Mucosa of gallbladder (tissue), 1 donor: ENCODE data around the gene ADGRL3. TPM values are rescaled to one million over a fixed set of nuclear protein-coding genes. Genes with fewer than 3 reads are reported as not detected.

Experiments
- DNase-seq: peaks from one replicate; pipeline ENCODE4 v3.0.0-alpha.2; 2020; ENCODE audit warnings: low spot score
- total RNA-seq: library from RNA; stranded (reverse); gene quantifications from one replicate; pipeline ENCODE4 v1.2.1, GENCODE V29; 2021
- donor health status: DM: no; HTN: no; CAD: no.

ADGRL3 gene
- total RNA-seq, 1 donor from 2014 or later, result 3.5 TPM

GRCh38 chr4:61277785-61278760, 77.9 kb downstream of the ADGRL3 start:
- DNase-seq, result peak; percentile 25

DNA sequence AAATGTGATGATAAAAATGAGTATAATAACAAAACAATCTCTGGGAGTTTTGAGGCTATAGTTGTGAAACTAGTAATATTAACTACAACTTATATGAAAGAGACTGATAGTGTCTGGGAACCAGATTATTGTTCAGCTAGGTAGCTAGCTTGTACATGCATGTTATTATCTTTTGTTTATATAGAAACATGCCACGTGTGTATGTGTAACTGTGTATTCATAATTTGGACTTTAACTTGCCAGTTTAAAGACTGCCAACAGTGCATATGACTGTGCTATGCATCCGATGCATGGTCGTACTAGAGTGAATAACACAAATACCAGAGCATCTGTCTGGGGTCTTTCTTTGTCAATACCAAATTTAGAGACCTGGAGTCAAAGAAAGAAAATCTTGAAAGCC, 92.2 kb downstream of the ADGRL3 start:
- DNase-seq, result no peak

- no peak for DNase-seq
Observed at GRCh38 chr4:61293707-61294400, 93.7 kb downstream of the ADGRL3 start.

GRCh38 chr4:61294936-61295335, 94.8 kb downstream of the ADGRL3 start:
- DNase-seq, result no peak

DNA sequence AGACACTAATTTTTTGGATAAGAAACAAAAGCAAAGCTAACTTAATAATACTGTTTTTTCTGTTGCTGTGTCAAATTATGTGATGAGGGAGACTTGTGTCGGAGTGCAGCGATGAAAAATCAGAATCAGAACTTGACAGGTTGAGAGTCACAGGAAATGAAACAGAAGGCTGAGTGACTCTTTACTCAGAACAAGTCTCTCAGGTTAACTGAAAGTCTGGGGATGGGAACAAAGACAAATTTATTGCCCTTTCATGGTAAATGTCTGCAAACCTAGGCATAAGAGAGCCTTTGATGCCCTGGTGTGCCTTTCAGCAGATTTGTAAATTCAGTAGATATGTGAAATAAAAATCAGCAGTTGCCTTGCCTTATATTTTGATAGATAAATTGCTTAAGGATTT, 96.0 kb downstream of the ADGRL3 start:
- no peak for DNase-seq

GRCh38 chr4:61298178-61298740, 98.1 kb downstream of the ADGRL3 start:
- no peak for DNase-seq

DNA sequence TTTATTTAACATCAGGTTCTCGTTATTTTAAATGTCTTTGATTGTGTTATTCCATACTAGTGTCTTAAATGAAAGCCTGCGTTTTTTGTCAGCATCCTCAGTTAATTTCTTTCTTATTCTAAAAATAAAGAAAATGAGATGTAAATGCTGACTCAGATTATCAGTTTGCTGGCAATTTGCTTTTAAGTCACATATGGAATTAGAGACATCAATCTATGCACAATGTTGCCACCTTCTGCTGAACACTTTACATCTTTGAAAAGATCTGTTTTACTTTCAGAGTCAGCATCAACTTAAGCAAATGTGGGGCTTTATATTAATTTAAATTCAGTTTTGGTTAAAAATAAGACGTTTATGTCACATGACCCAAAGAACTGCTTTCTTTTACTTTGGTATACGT, 99.2 kb downstream of the ADGRL3 start:
- DNase-seq, result no peak

- no peak for DNase-seq
Observed at GRCh38 chr4:61300266-61300844, 100.2 kb downstream of the ADGRL3 start.

DNA sequence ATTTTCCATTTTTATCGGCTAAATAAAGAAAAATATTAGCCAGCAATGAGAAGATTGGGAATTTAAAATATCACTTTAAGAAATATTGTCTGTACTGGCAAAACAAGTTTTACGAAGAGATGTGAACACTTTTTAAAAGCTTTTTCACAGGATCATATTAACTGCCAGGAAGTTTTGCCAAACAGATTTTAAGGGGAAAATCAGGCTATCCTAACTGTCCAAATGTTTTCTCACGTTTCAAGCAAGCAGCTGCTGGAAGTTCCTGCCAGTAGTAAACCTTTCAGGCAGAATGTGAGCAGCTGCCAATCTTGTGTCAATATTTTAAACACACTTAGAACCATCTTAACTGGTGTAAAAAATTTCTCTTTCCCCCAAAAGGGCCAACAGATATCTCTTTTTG, 101.1 kb downstream of the ADGRL3 start:
- no peak for DNase-seq

GRCh38 chr4:61308033-61308432, 107.9 kb downstream of the ADGRL3 start:
- DNase-seq, result no peak

DNA sequence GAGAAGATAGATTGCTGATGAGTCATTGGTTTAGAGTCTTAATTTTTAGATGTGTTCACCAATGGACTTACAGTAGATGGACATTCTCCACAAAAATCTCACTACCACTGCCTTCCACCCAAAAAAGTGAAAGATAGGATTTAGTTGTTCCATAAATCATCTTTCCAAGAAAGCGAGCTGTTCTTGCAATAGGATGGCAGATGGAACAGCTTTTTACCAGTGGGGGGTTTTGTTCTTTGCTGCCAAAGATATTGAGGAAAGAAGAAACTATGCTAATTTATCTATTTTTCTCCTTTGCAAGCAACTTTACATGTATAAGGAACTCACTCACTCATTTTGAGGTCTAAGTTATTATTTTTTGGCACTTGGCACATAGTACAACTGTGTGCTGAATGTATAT, 109.5 kb downstream of the ADGRL3 start:
- no peak for DNase-seq

- no peak for DNase-seq
Observed at GRCh38 chr4:61312526-61312925, 112.4 kb downstream of the ADGRL3 start.

GRCh38 chr4:61318431-61318830, 118.3 kb downstream of the ADGRL3 start:
- DNase-seq, result no peak

- no peak for DNase-seq
Observed at GRCh38 chr4:61319156-61319555, 119.0 kb downstream of the ADGRL3 start.

DNA sequence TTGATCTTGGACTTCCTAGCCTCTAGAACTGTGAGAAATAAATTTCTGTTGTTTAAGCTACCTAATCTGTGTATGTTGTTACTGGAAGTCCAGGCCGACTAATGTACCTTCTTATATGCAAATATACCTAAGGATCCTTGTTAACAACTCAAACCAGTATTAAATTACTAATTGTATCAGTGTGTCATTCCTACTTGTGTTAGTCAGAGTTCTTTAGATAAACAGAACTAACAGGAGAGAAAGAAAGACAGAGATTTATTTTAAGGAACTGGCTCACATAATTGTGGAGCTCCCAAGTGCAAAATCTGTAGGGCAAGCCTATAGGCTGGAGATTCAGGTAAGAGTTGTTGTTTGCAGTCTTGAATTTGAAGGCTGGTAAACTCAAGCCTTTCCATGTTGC, 120.0 kb downstream of the ADGRL3 start:
- no peak for DNase-seq

- no peak for DNase-seq
Observed at GRCh38 chr4:61320631-61321030, 120.5 kb downstream of the ADGRL3 start.

GRCh38 chr4:61332693-61333092, 132.6 kb downstream of the ADGRL3 start:
- DNase-seq, result no peak

- no peak for DNase-seq
Observed at GRCh38 chr4:61333490-61333889, 133.4 kb downstream of the ADGRL3 start.

GRCh38 chr4:61335241-61335763, 135.2 kb downstream of the ADGRL3 start:
- DNase-seq, result no peak

DNA sequence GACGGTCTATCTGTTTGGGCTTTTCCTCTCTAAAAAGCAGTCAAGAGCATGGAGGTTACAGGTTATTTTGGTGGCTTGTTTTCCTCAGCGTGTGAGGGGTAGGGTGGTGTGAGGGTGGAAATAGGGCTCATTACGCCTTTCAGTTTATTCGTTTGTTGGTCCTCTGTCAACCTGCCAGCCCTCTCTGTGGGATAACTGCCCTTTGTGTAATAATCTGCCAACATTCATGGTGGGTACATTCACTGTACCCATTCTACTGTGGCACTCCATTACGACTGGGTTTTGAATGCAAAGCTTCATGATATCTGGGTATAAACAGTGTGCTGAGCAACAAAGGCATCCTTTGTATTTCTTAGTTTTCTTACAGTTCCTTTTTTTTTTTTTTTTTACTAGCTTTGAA, 136.4 kb downstream of the ADGRL3 start:
- DNase-seq, result no peak

DNA sequence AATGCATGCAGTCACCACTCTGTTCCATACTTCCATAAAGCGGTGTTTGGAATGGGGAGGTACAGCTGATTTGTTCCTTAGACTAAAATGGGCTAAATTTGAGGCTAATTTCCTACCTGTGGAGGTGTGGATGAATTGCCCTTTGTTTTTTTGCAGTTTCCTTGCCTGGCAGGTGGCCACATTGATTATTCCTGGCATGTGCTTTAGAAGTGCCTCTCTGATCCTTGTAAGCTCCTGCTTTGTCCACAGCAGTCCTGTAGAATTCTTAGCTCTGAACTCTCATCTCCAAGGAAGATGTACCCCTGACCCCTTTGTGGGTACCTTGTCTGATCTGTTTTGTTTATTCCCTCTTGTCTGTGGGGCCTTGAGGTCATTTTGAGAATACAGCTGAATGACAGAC, 136.8 kb downstream of the ADGRL3 start:
- DNase-seq, result peak; percentile 60

DNA sequence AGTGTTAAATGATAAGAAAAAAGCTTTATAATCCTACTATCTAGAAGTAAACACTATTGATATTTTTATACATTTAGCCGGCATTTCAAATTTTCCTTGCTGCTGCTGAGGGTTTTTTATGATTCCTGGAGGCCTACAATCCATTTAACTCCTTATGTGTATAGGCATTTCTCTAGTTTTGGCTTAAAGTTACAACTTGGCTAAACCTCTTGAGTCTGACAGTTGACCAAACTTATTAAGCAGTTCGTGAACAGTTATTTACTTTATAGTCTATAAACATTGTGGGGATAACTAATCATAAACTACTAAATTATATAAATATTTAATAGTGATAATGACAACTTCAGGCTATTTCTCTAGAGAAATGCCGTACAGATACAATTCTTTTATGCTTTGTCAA, 141.9 kb downstream of the ADGRL3 start:
- DNase-seq, result no peak
